Amniotic stem cell (primary cell): ENCODE results near the gene VPS54.

ENCODE experiments used
- DNase-seq: peaks from one replicate; lab custom pipeline; 2025; lab: John Stamatoyannopoulos, UW

Gene VPS54

DNA sequence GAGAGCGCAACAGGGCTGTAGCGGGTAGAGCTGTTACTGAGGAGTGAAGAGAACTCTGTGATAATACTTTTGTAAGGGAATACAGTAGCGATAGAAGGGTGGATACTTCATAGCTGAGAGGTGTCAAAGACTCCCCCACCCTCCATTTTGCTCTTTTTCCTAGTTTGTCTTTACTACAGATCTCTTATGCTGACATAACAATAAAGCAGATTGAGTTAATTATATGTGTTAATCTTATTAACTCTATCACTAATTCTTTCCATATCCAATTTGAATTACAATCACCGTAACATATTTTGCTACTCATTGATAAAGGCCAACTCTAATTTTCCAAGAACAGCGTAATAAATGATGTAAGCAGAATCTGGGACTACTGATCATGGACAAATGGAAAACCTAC, 120.4 kb downstream of the VPS54 start:
- no peak for DNase-seq

DNA sequence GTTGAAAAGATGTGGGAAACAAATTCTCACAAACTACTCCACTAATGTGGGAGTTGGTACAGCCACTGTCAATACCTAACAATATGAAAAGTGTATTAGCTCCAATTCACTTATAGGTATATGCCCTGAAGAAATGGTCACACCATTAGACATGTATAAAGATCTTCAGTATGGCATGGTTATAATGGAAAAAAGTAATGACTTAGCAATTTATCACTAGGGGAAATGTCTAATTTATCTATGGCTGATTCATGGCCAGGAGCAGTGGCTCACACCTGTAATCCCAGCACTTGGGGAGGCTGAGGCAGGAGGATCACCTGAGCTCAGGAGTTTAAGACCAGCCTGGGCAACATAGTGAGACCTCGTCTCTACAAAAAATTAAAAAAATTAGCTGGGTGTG, 125.1 kb downstream of the VPS54 start:
- DNase-seq, result no peak

DNA sequence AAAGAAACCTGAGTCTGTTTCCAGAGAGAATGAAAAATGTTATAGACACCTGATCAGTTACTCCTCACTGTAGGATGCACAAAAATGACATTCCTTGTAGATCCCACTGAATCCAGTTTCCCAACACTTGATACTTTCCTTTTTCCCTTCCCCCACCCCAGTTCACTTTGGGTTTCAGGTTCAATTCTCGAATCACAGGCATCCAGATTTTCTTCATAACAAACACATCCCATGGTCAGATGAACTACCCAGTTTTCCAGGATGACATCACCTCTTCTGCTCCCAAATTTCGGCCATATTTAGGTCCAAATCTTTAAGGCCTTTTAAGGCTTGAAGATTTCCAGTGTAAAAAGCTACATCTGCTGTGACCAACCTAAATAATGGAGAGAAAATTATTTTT, 126.1 kb downstream of the VPS54 start:
- DNase-seq, result no peak

DNA sequence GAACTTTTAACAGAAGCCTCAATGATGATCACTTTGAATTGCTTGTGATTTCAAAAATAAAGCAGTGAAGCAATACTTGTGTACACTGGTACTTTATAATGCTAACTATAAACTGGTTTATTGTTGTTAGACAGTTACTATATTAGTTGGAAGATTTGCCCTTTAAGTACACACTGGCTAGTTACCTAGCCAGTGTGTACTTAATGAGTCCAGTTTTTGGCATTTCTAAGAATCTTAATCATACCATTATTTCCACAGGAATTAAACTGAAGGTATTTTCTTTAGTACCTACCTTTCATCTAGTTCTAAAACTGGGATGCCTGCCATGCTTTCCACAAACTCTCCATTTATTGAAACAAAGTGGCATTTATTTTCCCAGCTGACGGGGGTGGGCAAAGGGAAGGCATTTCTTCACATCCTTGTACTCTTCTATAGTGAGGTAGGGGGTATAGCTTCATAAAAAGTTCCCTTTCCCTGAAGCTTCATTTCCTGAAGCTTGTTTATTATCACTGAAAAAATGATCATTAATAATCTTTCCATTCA, 127.7 kb downstream of the VPS54 start:
- DNase-seq, result no peak

GRCh38 chr2:63890678-63891077, 128.6 kb downstream of the VPS54 start:
- no peak for DNase-seq

GRCh38 chr2:63888490-63889402, 130.5 kb downstream of the VPS54 start:
- DNase-seq, result peak; percentile 15

DNA sequence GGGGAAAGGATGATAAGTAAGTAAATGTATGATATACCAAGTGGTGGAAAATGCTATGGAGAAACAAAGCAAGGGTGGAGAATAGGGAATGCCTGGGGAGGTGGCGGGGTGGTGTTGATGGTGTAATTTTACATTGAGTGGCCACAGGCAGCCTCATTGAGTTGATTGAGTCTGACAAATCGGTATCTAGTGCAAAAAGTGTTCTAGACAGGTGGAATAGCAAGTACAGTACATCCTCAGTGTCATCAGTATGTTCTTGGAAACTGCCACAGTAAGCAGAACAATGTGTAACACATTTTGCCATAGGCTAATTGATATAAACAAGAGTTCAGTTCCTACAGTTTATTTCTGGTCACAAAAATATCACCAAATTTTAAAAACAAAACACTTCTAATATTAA, 131.2 kb downstream of the VPS54 start:
- DNase-seq, result no peak

GRCh38 chr2:63886445-63886844, 132.8 kb downstream of the VPS54 start:
- no peak for DNase-seq

DNA sequence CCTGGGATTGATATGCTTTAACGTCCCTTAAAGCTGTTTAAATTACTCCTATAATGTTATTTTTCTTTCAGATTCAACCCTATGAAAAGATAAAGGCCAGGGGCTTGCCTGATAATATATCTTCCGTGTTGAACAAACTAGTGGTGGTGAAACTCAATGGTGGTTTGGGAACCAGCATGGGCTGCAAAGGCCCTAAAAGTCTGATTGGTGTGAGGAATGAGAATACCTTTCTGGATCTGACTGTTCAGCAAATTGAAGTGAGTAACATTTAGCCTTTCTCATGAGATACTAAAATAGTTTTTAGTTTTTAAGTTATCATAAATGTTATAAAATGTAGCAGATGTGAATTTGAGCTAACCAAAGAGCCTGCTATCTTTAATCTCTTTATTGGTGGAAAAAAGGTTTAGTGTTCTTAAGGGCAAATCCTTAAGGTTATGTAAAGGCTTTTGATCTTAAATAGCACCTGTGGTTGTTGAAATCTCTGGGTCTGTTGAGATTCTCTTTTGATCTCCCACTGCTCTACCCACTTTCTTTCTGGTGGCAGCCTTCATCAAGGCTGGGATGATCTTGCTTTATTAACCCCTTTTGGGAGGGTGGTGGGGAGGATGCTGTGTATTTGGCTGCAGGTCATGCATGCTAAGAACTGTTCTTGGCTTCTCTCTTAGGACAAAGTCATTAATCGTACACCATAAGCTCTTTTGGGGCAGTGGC, 136.7 kb downstream of the VPS54 start:
- DNase-seq, result no peak

DNA sequence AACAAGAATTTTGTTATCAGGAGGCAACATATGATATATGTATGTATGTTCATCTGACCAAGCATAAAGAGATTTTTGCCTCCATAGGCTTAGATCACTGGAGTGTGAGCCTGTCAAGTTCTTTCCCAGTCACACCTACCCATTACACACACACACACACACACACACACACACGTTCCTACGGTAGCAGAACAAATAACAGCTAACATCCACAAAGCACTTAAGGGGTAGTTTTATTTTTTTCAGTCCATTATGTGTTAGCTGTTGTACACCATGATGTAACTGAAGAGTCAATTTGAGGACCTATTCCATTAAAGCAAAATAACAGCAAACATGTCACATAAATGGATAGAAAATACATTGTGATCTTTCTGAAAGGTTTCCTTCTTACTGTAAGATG, 138.0 kb downstream of the VPS54 start:
- no peak for DNase-seq

- DNase-seq, result no peak
Observed at GRCh38 chr2:63880625-63881024, 138.6 kb downstream of the VPS54 start.

DNA sequence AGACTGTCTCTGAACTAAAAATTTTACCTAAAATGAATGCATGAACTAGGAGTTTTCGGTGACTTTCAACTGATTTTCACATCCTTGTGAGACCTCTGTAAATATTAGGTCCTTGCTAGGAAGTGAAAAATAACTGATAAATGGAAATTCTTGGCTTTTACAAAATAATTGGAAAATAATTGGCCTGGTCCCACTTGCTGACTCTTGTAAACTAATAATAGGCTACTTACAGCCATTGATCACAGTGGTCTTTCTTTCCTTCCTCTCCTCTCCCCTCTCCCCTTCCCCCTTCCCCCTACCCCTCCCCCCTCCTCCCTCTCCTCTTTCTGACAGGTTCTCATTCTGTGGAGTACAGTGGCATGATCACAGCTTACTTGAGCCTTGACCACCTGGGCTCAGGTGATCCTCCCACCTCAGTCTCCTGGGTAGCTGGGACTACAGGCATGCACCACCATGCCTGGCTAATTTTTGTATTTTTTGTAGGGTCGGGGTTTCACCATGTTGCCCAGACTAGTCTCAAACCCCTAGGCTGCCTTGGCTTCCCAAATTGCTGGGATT, 139.3 kb downstream of the VPS54 start:
- DNase-seq, result no peak

GRCh38 chr2:63878486-63878885, 140.7 kb downstream of the VPS54 start:
- DNase-seq, result no peak

DNA sequence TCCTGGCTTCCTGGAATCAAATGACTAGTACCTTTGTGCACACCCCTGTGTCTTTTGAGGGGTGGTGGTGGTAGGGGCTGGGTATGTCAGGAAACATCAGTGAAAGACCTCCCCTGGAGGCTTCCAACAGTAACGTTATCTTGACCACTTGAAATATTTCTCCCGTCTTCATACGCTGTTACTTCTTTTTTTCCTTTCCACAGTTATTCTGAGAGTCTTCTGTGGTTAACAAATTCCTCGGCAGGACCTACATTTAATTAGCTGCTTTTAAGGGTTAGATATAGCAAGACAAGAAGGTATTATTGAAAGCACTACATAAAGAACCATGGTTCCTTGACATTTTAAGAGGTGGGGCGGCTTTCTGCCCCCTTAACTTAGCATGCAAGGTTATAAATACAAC, 142.9 kb downstream of the VPS54 start:
- DNase-seq, result no peak

DNA sequence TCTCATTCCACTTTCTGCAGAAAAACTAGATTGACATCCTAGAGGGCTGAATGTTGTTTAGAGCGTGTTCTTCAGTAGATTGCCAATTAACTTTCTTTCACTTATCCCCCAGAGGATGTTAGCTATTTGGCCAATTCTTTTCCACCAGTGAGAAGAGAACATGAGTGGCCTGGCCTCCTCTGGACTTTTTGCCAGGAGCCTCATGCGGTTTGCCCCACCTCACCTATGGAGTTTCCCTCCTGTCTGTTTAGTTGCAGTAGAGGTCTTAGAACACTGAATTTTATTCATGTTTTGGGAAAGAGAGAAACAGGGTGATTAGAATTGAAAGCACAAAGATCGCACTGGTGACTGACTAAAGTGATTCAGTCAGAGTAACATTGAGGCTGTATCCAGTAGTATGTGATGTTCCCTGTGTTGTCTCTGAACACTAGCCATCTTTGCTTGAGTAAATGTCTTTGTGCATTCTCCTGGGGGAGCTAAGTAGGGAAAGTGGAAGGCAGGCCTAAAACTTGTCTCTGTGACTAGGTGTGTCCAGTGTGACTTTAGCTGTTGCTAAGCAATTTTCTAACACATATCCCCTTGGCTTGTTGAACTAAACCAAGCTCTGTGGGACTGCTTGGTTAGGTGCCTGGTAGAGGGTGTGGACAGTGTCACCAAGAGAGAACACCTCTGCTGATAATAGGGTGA, 143.5 kb downstream of the VPS54 start:
- DNase-seq, result no peak

- DNase-seq, result no peak
Observed at GRCh38 chr2:63875131-63875527, 144.1 kb downstream of the VPS54 start.

DNA sequence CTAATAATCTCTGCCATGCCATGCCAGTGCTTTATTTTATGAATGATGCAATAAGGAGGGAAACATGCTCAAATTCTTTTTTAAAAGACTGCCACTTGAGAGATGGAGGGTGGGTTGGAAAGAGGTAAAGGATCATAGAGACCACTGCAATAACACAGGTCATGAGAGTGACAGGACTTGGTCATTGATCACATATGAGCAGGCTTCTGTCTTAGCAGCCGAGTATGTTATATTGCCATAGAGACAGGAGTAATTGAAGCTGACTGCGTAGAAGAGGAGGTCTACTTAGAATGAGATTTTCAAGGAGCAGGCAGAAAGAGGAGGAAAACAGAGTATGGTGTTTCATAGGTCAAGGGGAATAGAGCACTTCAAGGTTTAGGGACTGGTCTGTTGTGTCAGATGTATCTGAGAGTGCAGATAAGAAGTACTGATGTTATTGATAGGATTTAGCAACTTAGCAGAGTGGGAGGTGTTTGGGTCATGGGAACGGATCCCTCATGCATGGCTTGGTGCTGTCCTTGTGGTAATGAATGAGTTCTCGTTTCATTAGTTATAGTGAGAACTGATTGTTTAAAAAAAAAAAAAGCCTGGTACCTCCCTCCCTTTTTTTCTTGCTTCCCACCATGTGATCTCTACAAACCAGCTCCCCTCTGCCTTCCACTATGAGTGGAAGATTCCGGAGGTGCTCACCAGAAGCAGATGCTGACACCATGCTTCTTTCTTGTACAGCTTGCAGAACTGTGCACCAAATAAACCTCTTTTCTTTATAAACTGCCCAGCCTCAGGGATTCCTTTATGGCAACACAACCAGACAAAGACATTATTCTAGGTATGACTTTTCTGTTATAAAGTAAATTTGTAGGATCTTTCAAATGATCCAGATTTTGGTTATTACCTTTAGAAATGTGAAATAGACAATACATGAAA, 144.8 kb downstream of the VPS54 start:
- no peak for DNase-seq

DNA sequence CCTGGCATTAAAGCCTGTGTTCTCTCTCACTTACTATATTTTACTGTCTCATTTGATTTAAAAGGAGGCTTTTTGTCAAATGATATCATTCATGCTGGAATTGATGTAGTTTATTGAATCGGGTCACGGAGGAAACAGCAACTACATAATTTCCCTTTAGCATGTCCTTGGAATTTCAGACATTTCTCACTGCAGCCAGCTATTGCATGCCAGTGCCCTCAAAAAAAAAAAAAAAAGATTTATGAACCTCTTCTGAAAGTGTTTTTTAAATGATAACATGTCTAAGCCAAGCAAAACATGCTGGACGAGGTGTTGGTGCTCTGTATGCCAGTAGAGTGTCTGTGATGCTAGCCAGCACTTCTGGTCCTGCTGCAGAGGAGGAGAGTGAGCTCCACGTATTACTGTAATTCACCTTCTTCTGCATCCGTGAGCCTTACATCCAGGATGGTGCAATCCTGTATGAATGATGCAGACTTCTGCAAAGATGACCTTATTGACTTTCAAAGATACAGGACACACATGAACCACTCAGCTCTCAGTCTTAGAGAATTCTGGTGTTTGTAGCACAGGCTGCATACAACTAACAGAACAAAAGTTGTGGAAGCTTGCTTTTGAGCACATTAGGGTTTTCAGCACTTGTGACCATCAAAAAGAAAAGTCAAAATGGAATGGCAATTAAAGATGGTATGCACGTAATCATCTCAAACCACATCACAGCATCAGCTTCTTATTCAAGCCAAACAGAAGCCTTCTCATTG, 146.5 kb downstream of the VPS54 start:
- DNase-seq, result no peak

DNA sequence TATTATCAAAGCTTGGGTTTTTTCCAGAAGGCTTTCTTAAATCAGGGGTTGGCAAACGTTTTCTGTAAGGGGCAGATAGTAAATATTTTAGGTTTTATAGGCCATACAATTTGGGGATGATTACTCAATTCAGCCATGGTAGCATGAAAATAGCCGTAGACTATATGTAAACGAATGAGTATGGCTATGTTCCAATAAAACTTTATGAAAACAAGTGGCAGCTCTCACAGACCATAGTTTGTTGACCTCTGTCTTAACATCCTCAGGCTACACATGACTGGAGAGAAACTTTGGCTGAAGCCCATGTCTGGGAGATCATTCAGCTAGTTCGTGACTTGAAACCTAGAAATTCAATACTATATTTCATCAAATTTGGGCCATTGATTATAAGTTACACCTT, 147.4 kb downstream of the VPS54 start:
- DNase-seq, result no peak

- no peak for DNase-seq
Observed at GRCh38 chr2:63870679-63871078, 148.5 kb downstream of the VPS54 start.
